OCI-LY1 (cell line): Measurements from ENCODE around the gene REPS1.

ENCODE experiments used
- H2AFZ ChIP-seq: fragments of 200-600 bp; sonication (generic), shearing (Covaris generic); 2 replicates; pipeline ENCODE4 v1.6.0; 2014; ENCODE audit warnings: antibody characterized with exemption, mild to moderate bottlenecking, low read length
- H3F3A ChIP-seq: fragments of 200-600 bp; sonication (generic), shearing (Covaris generic); 2 replicates; pipeline ENCODE4 v1.6.0; 2014; ENCODE audit warnings: mild to moderate bottlenecking, antibody characterized with exemption, low read length, moderate library complexity; ENCODE audit not compliant: insufficient read depth
- H3K27ac ChIP-seq: fragments of 200-600 bp; sonication (generic); 2 replicates; pipeline ENCODE4 v1.5.1; 2014; ENCODE audit warnings: low read length, mixed run types, mild to moderate bottlenecking, low read depth; ENCODE audit not compliant: poor library complexity, severe bottlenecking
- H3K27me3 ChIP-seq: fragments of 200-600 bp; sonication (generic); 2 replicates; pipeline ENCODE4 v1.6.0; 2014; ENCODE audit warnings: antibody characterized with exemption, mild to moderate bottlenecking, low read length, moderate library complexity; ENCODE audit not compliant: insufficient read depth
- H3K36me3 ChIP-seq: fragments of 200-600 bp; sonication (generic); 2 replicates; pipeline ENCODE4 v1.6.1; 2014; ENCODE audit warnings: mild to moderate bottlenecking, antibody characterized with exemption, low read length, moderate library complexity, mixed read lengths; ENCODE audit not compliant: insufficient read depth
- H3K4me1 ChIP-seq: fragments of 200-600 bp; sonication (generic); 2 replicates; pipeline ENCODE4 v1.5.1; 2014; ENCODE audit warnings: mild to moderate bottlenecking, low read length, moderate library complexity; ENCODE audit not compliant: insufficient read depth, severe bottlenecking
- H3K4me2 ChIP-seq: fragments of 200-600 bp; sonication (generic), shearing (Covaris generic); 2 replicates; pipeline ENCODE4 v1.6.1; 2014; ENCODE audit warnings: low read length
- H3K4me3 ChIP-seq: fragments of 200-600 bp; sonication (generic); 2 replicates; pipeline ENCODE4 v1.5.1; 2014; ENCODE audit warnings: low read length, low read depth, mild to moderate bottlenecking, mixed read lengths; ENCODE audit not compliant: poor library complexity, severe bottlenecking
- H3K79me2 ChIP-seq: fragments of 200-600 bp; shearing (Covaris generic); 2 replicates; pipeline ENCODE4 v1.6.1; 2016; ENCODE audit warnings: mixed run types, low read length, mixed read lengths; ENCODE audit not compliant: insufficient read depth
- H3K9ac ChIP-seq: fragments of 200-600 bp; sonication (generic), shearing (Covaris generic); 2 replicates; pipeline ENCODE4 v1.6.1; 2014; ENCODE audit warnings: mild to moderate bottlenecking, low read length, mixed read lengths
- H3K9me2 ChIP-seq: fragments of 200-600 bp; sonication (generic), shearing (Covaris generic); 2 replicates; pipeline ENCODE4 v1.6.1; 2014; ENCODE audit warnings: low read depth, mild to moderate bottlenecking, low read length, mixed read lengths
- H3K9me3 ChIP-seq: fragments of 200-600 bp; shearing (Covaris generic); 2 replicates; pipeline ENCODE4 v1.6.1; 2014; ENCODE audit warnings: low read length, mixed read lengths
- H4K20me1 ChIP-seq: fragments of 200-600 bp; sonication (generic), shearing (Covaris generic); 2 replicates; pipeline ENCODE4 v1.6.0; 2016; ENCODE audit warnings: mild to moderate bottlenecking, low read length; ENCODE audit not compliant: insufficient read depth
- CTCF ChIP-seq: fragments of 200-600 bp; sonication (generic), shearing (Covaris generic); IDR thresholded peaks from 2 replicates; pipeline ENCODE4 v1.5.1; 2017; ENCODE audit warnings: mild to moderate bottlenecking, antibody characterized with exemption, low read length, moderate library complexity, mixed read lengths
- EZH2 ChIP-seq: fragments of 200-600 bp; sonication (generic), shearing (Covaris generic); IDR thresholded peaks from 2 replicates; pipeline ENCODE4 v1.8.0; 2017; ENCODE audit warnings: borderline replicate concordance, mixed run types, mild to moderate bottlenecking, antibody characterized with exemption, low read length, moderate library complexity, mixed read lengths

Gene REPS1

GRCh38 chr6:138865480-138866109 is 122.5 kb downstream of the REPS1 start:
- H3F3A ChIP-seq, result no peaks in the 10 kb centered on the region
- H4K20me1 ChIP-seq, result no peaks in the 10 kb centered on the region
- H3K27ac ChIP-seq, result no peak overlapping the region
- H2AFZ ChIP-seq, result no peak overlapping the region
- H3K4me1 ChIP-seq, result no peaks in the 10 kb centered on the region
- no peaks in the 10 kb centered on the region for H3K79me2 ChIP-seq
- no peaks in the 10 kb centered on the region for H3K9me2 ChIP-seq
- H3K4me2 ChIP-seq, result no peak overlapping the region
- H3K9me3 ChIP-seq, result no peaks in the 10 kb centered on the region
- no peak overlapping the region for H3K9ac ChIP-seq
- no peaks in the 10 kb centered on the region for H3K36me3 ChIP-seq
- TF ChIP-seq CTCF (no peak), EZH2 (no peak)
- H3K4me3 ChIP-seq, result no peak overlapping the region
- H3K27me3 ChIP-seq, result peaks cover 6% of the 10 kb centered on the region; the same call in 1 of the 2 replicates

GRCh38 chr6:138864343-138864890 is 123.6 kb downstream of the REPS1 start:
- H4K20me1 ChIP-seq, result no peaks in the 10 kb centered on the region
- no peaks in the 10 kb centered on the region for H3K36me3 ChIP-seq
- H3K4me3 ChIP-seq, result no peak overlapping the region
- H3K27ac ChIP-seq, result no peak overlapping the region
- H2AFZ ChIP-seq, result no peak overlapping the region
- H3K27me3 ChIP-seq, result peaks cover 6% of the 10 kb centered on the region; the same call in 1 of the 2 replicates
- H3F3A ChIP-seq, result no peaks in the 10 kb centered on the region
- H3K9ac ChIP-seq, result no peak overlapping the region
- H3K79me2 ChIP-seq, result no peaks in the 10 kb centered on the region
- no peaks in the 10 kb centered on the region for H3K9me2 ChIP-seq
- no peaks in the 10 kb centered on the region for H3K4me1 ChIP-seq
- H3K4me2 ChIP-seq, result no peak overlapping the region
- H3K9me3 ChIP-seq, result no peaks in the 10 kb centered on the region
- TF ChIP-seq EZH2, result no peak
- TF ChIP-seq CTCF, result no peak

- TF ChIP-seq EZH2, result no peak
- no peak for TF ChIP-seq CTCF
- H3K4me2 ChIP-seq, result no peak overlapping the region
- no peaks in the 10 kb centered on the region for H3F3A ChIP-seq
- peaks cover 6% of the 10 kb centered on the region; the same call in 1 of the 2 replicates for H3K27me3 ChIP-seq
- H3K9ac ChIP-seq, result no peak overlapping the region
- no peaks in the 10 kb centered on the region for H3K9me3 ChIP-seq
- no peak overlapping the region for H3K27ac ChIP-seq
- no peaks in the 10 kb centered on the region for H3K36me3 ChIP-seq
- no peaks in the 10 kb centered on the region for H3K4me1 ChIP-seq
- H3K9me2 ChIP-seq, result no peaks in the 10 kb centered on the region
- no peak overlapping the region for H2AFZ ChIP-seq
- H4K20me1 ChIP-seq, result no peaks in the 10 kb centered on the region
- H3K4me3 ChIP-seq, result no peak overlapping the region
- no peaks in the 10 kb centered on the region for H3K79me2 ChIP-seq
These were observed 124.7 kb downstream of the REPS1 start for GRCh38 chr6:138863321-138863720.
